A549 (cell line): ENCODE measurements around the gene HILPDA.

Experiments used
- MAFK ChIP-seq: fragments of 450-650 bp; IDR thresholded peaks from 2 replicates; pipeline ENCODE4 v1.6.1; 2014; ENCODE audit not compliant: partially characterized antibody
- RFX5 ChIP-seq: fragments of 450-650 bp; IDR thresholded peaks from 2 replicates; pipeline ENCODE4 v1.7.1; 2014; ENCODE audit warnings: antibody characterized with exemption, mild to moderate bottlenecking, moderate library complexity
- SMC3 ChIP-seq: fragments of >200 bp; sonication (Bioruptor Twin); formaldehyde crosslinking; IDR thresholded peaks from 3 replicates; pipeline ENCODE4 v1.6.1; 2018; ENCODE audit warnings: inconsistent platforms

DNA sequence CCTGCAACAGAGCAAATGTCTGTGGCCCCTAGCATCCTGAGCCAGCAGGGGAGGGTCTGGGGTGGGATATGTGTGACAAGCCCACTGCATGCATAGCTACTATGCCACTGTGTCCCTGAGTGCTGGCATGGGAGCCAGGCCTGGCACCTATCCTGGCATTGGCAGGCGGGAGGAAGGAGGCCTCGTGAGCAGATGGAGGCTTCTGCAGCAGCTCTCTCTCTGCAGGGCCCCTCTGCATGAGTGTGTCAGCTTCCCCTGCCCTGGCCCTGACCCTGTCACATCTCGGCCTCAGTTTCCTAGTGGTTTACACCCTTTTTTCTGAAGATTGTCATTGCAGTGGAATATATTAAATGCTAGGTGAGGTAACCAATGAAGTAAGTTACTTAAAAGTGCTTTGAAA lies 32.8 kb upstream of the HILPDA start:
- TF ChIP-seq RFX5 (no peak), MAFK (no peak), SMC3 (no peak)
